DND-41 (cell line): ENCODE data around the gene TNFRSF8.

Experiments used
- ATAC-seq: fragments of 200-7000 bp; cut with Tn5 transposase; 3 replicates; pipeline ENCODE4 v1.9.1; 2021; ENCODE audit warnings: low read depth; ENCODE audit not compliant: insufficient read depth
- DNase-seq: peaks from one replicate; pipeline ENCODE4 v3.0.0-alpha.2; 2020
- H2AFZ ChIP-seq: 2 replicates; pipeline ENCODE4 v1.6.0; 2012; ENCODE audit warnings: low read depth, low read length
- H3K27ac ChIP-seq: 2 replicates; pipeline ENCODE4 v1.5.1; 2012; ENCODE audit warnings: low read length, inconsistent platforms
- H3K27me3 ChIP-seq: fragments of 200-600 bp; sonication (generic); 2 replicates; pipeline ENCODE4 v1.6.0; 2012; ENCODE audit warnings: low read length, mild to moderate bottlenecking, inconsistent platforms; ENCODE audit not compliant: insufficient read depth, poor library complexity
- H3K36me3 ChIP-seq: 2 replicates; pipeline ENCODE4 v1.5.1; 2012; ENCODE audit warnings: low read length, inconsistent platforms; ENCODE audit not compliant: insufficient read depth
- H3K4me1 ChIP-seq: 2 replicates; pipeline ENCODE4 v1.5.1; 2012; ENCODE audit warnings: mild to moderate bottlenecking, low read length; ENCODE audit not compliant: insufficient read depth
- H3K4me2 ChIP-seq: 2 replicates; pipeline ENCODE4 v1.6.0; 2012; ENCODE audit warnings: mild to moderate bottlenecking, moderate library complexity, low read length, inconsistent platforms; ENCODE audit not compliant: insufficient read depth
- H3K4me3 ChIP-seq, 2 experiments: fragments of 200-600 bp in 1 of 2; shearing (Covaris generic) in 1 of 2; 2 replicates each; pipeline ENCODE4 v1.5.1; 2012 to 2016; ENCODE audit warnings: inconsistent platforms in 2 of 2, low read length in 2 of 2, mild to moderate bottlenecking in 2 of 2, low read depth in 1 of 2, moderate library complexity in 1 of 2
- H3K79me2 ChIP-seq: 2 replicates; pipeline ENCODE4 v1.6.0; 2012; ENCODE audit warnings: low read length, inconsistent platforms; ENCODE audit not compliant: insufficient read depth
- H3K9ac ChIP-seq: 2 replicates; pipeline ENCODE4 v1.6.0; 2012; ENCODE audit warnings: low read depth, mild to moderate bottlenecking, inconsistent platforms, low read length, moderate library complexity
- H3K9me3 ChIP-seq: 2 replicates; pipeline ENCODE4 v1.5.1; 2012; ENCODE audit warnings: low read length, moderate library complexity, mild to moderate bottlenecking, inconsistent platforms; ENCODE audit not compliant: insufficient read depth, severe bottlenecking
- H4K20me1 ChIP-seq: 2 replicates; pipeline ENCODE4 v1.6.0; 2012; ENCODE audit warnings: low read length; ENCODE audit not compliant: insufficient read depth
- CTCF ChIP-seq: IDR thresholded peaks from 2 replicates; pipeline ENCODE4 v1.5.1; 2012; ENCODE audit warnings: borderline replicate concordance, low read length, moderate library complexity, mild to moderate bottlenecking; ENCODE audit not compliant: poor library complexity, severe bottlenecking; ENCODE audit errors: extremely low read depth
- EZH2 ChIP-seq: IDR thresholded peaks from 3 replicates; pipeline ENCODE4 v1.6.1; 2012; ENCODE audit warnings: borderline replicate concordance, low read depth, mild to moderate bottlenecking, moderate library complexity, low read length, inconsistent platforms; ENCODE audit not compliant: severe bottlenecking

TNFRSF8 gene

GRCh38 chr1:12056331-12056841 lies 6.7 kb upstream of the TNFRSF8 start:
- Histone ChIP-seq H3K79me2 (no peaks in the 10 kb centered on the region), H3K4me2 (no peak overlapping the region), H3K27me3 (no peaks in the 10 kb centered on the region), H3K9me3 (no peaks in the 10 kb centered on the region), H4K20me1 (no peaks in the 10 kb centered on the region), H3K4me1 (no peaks in the 10 kb centered on the region), H3K9ac (no peak overlapping the region), H2AFZ (no peak overlapping the region), H3K4me3 (no peak overlapping the region), H3K27ac (no peak overlapping the region), H3K36me3 (no peaks in the 10 kb centered on the region)
- DNase-seq (no peak), ATAC-seq (no peak)
- TF ChIP-seq EZH2 (no peak), CTCF (no peak)

- no peak overlapping the region for H3K9ac ChIP-seq
- no peak for DNase-seq
- H2AFZ ChIP-seq = no peak overlapping the region
- no peak overlapping the region for H3K4me3 ChIP-seq
- H3K27ac ChIP-seq = no peak overlapping the region
- H3K4me2 ChIP-seq = no peak overlapping the region
- no peaks in the 10 kb centered on the region for H3K36me3 ChIP-seq
- TF ChIP-seq EZH2 (no peak), CTCF (no peak)
- no peaks in the 10 kb centered on the region for H3K27me3 ChIP-seq
- no peaks in the 10 kb centered on the region for H3K79me2 ChIP-seq
- H3K4me1 ChIP-seq = no peaks in the 10 kb centered on the region
- ATAC-seq = no peak
- H4K20me1 ChIP-seq = no peaks in the 10 kb centered on the region
- H3K9me3 ChIP-seq = no peaks in the 10 kb centered on the region
Measured at GRCh38 chr1:12057382-12057781, 5.7 kb upstream of the TNFRSF8 start.

GRCh38 chr1:12057940-12058687 lies 5.0 kb upstream of the TNFRSF8 start:
- no peak overlapping the region for H3K9ac ChIP-seq
- ATAC-seq (no peak), DNase-seq (no peak)
- no peak overlapping the region for H3K4me3 ChIP-seq
- H3K27ac ChIP-seq = no peak overlapping the region
- no peaks in the 10 kb centered on the region for H3K27me3 ChIP-seq
- no peaks in the 10 kb centered on the region for H3K79me2 ChIP-seq
- no peaks in the 10 kb centered on the region for H3K36me3 ChIP-seq
- TF ChIP-seq EZH2 = no peak
- TF ChIP-seq CTCF = no peak
- no peaks in the 10 kb centered on the region for H3K9me3 ChIP-seq
- no peak overlapping the region for H3K4me2 ChIP-seq
- no peak overlapping the region for H2AFZ ChIP-seq
- H4K20me1 ChIP-seq = no peaks in the 10 kb centered on the region
- H3K4me1 ChIP-seq = peaks cover 4% of the 10 kb centered on the region
